Measurements from ENCODE around the gene CCR4. TPM values are rescaled to one million over a fixed set of nuclear protein-coding genes. Genes with fewer than 3 reads are reported as not detected.

The CCR4 gene
- total RNA-seq, 1 experiment from 2014 or later: 0.10 TPM

GRCh38 chr3:32912046-32912445 is 39.4 kb upstream of the CCR4 start:
- in situ Hi-C loops (cut with HindIII; ENCODE audit: low pct_unique_long_range_greater_than_20kb, low sequenced_read_pairs): no loop called here
- BruUV-seq (replicated peaks): no TSS peak
- intact Hi-C loops (cut with micrococcal nuclease; ENCODE audit: unreplicated experiment): no loop called here
- Histone ChIP-seq H3K27me3 (ENCODE audit: control insufficient read depth, insufficient read depth, low read length) (no peaks in the 10 kb centered on the region), H3K4me1 (ENCODE audit: control insufficient read depth, insufficient read depth, low read length) (no peaks in the 10 kb centered on the region), H3K9me3 (ENCODE audit: control insufficient read depth, insufficient read depth, low read depth, low read length) (no peaks in the 10 kb centered on the region), H3K36me3 (ENCODE audit: control insufficient read depth, insufficient read depth, low read length) (no peaks in the 10 kb centered on the region), H3K27ac (ENCODE audit: low read length) (no peak overlapping the region), H3K4me3 (ENCODE audit: low read depth in 2 of 2, low read length in 2 of 2) (no peak overlapping the region)
- CTCF ChIA-PET: no interaction called here
- no peak for TF ChIP-seq REST (IDR thresholded peaks at IDR 0.05; ENCODE audit: insufficient read depth in 1 of 2, low read depth in 2 of 2, low read length in 1 of 2)
- no peak for TF ChIP-seq POLR2AphosphoS5 (IDR thresholded peaks at IDR 0.05; ENCODE audit: low read depth, low read length)
- no peak for TF ChIP-seq TCF7L2 (IDR thresholded peaks at IDR 0.05; ENCODE audit: low read depth, low read length)
- TF ChIP-seq CTCF (IDR thresholded peaks at IDR 0.05): no peak
- no peak for TF ChIP-seq SIN3A (IDR thresholded peaks at IDR 0.05; ENCODE audit: borderline replicate concordance, insufficient read depth, low read depth, low read length)
- POLR2A ChIA-PET: no interaction called here
- DNase-seq (ENCODE audit: low read depth, low spot score) (no peak), ATAC-seq (no peak)

- Histone ChIP-seq H3K27ac (ENCODE audit: low read length) (no peak overlapping the region), H3K4me3 (ENCODE audit: low read depth in 2 of 2, low read length in 2 of 2) (no peak overlapping the region), H3K9me3 (ENCODE audit: control insufficient read depth, insufficient read depth, low read depth, low read length) (no peaks in the 10 kb centered on the region), H3K4me1 (ENCODE audit: control insufficient read depth, insufficient read depth, low read length) (no peaks in the 10 kb centered on the region), H3K27me3 (ENCODE audit: control insufficient read depth, insufficient read depth, low read length) (no peaks in the 10 kb centered on the region), H3K36me3 (ENCODE audit: control insufficient read depth, insufficient read depth, low read length) (no peaks in the 10 kb centered on the region)
- TF ChIP-seq POLR2AphosphoS5 (IDR thresholded peaks at IDR 0.05; ENCODE audit: low read depth, low read length) (no peak), CTCF (IDR thresholded peaks at IDR 0.05) (no peak), TCF7L2 (IDR thresholded peaks at IDR 0.05; ENCODE audit: low read depth, low read length) (no peak), SIN3A (IDR thresholded peaks at IDR 0.05; ENCODE audit: borderline replicate concordance, insufficient read depth, low read depth, low read length) (no peak), REST (IDR thresholded peaks at IDR 0.05; ENCODE audit: insufficient read depth in 1 of 2, low read depth in 2 of 2, low read length in 1 of 2) (no peak)
- POLR2A ChIA-PET: interaction anchor here (0.7 kb wide), 1 partner anchor 8 kb away, joined by 5 read pairs; no protein-coding TSS in a partner anchor
- CTCF ChIA-PET: no interaction called here
- DNase-seq (ENCODE audit: low read depth, low spot score) (no peak), ATAC-seq (no peak)
- intact Hi-C loops (cut with micrococcal nuclease; ENCODE audit: unreplicated experiment) (no loop called here), in situ Hi-C loops (cut with HindIII; ENCODE audit: low pct_unique_long_range_greater_than_20kb, low sequenced_read_pairs) (no loop called here)
- no TSS peak for BruUV-seq (replicated peaks)
Observed at GRCh38 chr3:32913790-32914446, 37.5 kb upstream of the CCR4 start.
